DMS153 treated with DMSO at 0.1 percent for 48 hours (cell line): Measurements from ENCODE around the gene HSPB7.
"Not testable (repeated sequence)": the region's sequence is repeated elsewhere in the genome, so short reads cannot be mapped to it uniquely, and the experiment has no call there.

Experiments
- DNase-seq: peaks from one replicate; lab custom pipeline; 2025; ENCODE audit not compliant: unreplicated experiment; lab: John Stamatoyannopoulos, UW

Gene HSPB7

DNA sequence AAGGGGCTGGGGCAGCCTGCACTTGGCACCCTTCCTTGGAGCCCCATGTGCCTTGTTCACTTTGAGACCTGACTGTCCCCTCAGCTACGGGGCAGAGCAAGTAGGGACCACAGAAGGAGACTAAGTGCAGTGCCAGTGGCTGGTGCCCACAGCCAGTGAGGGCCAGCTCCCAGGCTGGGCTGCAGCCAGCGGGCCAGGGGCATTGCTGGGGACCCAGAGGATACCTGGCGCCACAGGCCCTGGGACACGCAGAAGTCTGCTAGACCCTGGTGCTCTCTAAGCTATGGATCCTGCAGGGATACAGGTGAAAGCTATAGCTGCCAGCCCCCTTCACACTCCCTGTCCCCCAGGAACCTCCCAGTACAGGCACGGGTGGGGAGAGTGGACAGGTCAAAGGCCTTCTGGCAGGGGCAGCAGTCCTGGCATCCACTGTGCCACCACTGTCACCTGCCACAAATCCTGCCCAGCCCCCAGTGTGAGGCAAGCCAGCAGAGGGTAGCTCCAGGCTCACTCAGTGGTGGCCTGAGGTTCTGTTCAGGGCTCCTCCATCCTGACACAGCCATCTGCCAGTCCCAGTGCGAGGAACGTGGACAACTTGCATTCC, 5.3 kb upstream of the HSPB7 start:
- no peak for DNase-seq

DNA sequence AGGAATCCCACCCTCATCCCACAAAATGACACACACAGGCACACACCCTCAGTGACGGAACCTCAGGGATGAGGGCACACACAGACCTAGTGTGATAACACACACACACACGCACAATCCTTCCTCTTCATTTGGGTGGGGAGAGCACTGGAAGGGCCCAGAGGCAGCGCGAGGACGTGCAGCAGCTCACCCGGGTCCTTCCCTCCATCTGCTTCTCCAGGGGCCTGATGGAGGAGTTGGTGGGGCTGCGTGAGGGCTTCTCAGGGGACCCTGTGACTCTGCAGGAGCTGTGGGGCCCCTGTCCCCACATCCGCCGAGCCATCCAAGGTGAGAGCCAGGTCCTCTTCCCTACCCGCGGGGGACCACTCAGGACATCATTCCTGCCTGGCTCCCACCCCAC, 4.5 kb upstream of the HSPB7 start:
- DNase-seq = no peak

DNA sequence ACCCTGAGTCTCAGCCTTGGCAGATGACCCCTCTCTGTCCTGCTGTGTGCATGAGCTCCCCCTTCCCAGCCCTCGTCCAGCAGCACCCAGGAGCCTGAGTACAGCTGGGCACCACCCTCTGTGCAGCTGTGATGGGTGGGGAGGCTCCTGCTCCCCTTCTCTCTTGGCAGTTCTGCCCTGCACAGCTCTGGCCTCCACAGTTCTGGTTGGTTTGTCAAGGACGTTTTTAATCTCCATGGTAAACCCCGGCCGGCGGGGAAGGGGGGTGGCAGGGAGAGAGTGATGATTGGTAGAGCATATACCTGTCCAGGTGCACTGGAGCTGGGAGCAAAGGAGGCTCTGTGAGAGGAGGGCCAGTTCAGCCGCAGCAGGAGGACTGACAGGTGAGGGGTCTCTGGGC, 3.8 kb upstream of the HSPB7 start, which contains the start of gene CLCNKA:
Gene CLCNKA, plus strand, starts transcription at position 356 of the 400 bp plus-strand sequence. CDS start 584 bp downstream, outside the sequence.
- DNase-seq = no peak

DNA sequence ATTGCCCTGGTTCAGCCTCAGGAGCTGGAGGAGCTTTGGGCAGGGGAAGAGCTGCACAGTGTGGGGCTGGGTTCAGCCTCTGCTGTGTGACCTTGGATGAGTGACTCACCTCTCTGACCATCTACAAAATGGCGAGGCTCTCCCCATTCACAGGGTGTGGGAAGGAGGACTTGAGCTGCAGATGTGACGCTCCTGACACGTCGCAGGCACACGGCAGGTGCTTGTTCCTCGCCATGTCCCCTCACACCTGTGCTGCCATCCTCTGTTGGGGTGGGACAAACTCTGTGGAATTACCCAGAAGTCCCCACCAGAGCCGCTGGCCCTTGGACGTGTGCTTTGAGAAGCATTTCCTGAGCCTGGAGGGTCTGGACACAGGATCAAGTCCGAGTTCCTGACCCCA, 3.0 kb upstream of the HSPB7 start:
- DNase-seq = not testable (repeated sequence)

DNA sequence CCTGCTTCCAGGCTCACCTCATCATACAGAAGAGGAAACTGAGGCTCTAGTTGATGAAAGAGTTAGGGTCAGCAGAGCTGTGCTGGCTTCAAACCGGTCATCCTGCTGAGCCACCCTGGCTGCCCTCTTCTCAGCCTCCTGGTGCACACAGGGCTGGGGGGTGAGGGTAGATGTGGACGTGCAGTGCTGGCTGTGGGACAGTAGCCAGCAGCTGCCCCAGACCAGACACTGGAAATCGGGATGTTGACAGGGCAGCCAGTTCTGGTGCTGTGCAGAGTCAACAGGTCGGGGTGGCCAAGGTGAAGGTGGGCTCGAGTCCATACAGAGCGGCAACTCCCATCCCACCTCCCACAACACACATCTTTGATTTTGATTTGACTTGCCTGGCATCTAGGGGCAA, 2.5 kb upstream of the HSPB7 start:
- no peak for DNase-seq

DNA sequence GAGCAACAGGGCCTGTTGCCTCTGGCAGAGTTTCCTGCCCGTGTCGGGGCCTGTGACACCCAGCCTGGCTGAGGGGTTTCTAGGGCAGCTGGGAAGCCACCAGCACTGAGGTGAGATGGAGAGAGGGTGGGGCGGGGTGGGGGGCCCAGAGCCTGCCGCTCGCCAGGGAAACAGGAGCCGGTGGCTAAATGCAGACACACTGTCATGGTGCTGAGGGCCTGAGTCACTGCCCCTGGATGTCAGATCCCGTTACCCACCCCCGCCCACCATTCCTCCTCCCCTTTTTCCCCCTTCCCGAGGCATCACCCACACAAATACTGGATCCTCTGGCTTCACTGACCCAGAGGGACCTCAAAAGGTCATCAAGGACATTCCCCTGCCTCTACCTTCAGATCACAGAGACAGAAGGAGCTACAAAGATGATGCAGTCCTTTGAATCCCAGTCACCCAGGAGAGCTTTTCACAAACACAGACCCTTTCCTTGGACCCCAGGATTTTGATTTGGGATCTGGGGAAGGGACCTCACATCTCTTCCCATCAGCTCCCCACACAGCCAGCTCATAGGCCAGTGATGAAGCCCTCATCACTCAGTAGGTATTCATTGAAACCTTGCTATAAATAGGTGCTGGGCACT, 1.9 kb upstream of the HSPB7 start:
- DNase-seq = no peak

DNA sequence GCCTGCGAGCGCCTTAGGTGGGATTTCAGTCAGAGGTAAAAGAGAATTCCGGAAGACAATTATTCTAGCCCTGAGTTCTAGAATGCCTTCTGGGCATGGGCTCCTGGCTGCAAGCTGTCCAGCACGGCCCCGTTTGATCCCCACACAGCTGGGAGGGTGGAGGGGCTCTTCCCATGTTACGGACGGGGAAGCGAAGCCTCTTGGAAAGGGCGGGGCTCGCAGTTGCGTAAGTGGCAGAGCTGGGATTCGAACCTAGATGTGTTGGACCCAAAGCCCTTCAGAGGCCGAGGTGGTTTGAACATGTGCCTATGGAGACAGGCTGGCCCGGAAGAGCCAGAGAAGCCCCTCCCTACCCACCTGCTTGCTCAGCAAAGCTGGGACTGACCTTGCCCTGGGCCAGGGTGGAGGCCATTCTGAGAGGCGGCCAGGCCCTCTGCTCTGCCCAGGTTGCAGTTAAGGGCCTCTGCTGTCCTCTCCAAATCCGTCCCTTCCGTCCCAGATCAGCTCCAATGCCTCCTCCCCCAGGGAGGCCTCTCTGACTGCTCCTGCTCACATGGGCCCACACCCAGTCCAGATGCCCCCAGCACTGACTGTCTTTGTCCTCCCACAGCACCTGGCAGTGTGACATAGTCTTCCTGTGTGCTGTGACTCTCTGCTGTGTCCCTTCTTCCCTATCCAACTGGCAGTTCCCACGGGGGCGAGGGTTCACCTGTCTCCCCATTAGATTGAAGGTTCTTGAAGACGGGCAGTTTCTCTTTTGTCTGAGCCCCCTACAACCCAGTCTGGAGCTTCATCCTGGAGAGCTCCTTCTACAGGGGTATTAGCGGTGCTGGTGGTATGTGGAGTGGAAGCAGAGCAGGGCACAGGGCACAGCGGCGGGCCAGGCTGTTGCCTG, 1.2 kb upstream of the HSPB7 start:
- DNase-seq = no peak

DNA sequence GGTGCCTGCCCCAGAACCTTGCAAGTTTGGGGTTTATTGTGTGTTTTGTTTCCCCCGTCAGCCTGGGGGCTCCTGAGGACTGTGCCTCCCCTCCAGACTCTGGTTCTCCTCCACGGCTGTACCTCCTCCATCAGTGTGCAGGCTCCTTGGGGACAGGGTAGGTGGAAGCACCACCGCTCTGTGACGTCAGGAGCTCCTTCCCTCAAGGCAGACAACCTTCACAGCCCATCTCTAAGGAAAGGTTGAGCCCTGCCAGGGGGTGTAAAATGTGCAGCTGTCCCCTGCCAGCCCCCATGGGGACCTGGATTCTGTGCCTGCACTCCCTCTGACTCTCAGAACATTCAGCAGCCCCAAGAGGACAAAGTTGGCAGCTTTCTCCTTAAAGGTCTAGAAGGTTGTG, 465 bp upstream of the HSPB7 start:
- no peak for DNase-seq

DNA sequence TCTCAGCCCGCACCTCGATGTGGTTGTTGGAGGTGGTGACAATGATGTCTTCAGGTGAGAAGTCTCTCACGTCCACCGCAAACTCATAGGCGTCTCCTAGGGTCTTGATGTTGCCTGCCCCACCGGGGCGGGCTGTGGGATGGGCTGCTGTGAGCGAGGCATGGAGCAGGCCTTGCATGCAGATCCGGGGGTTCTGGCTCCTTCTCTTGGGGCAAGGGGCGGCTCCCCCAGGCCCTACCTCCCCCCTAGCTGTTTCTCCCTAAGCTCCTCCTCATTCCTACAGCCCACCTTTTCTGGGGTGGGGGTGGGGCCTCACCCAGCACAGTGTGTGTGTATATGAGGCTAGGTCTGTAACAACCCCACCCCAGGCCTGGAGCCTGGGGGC, 775 bp downstream of the HSPB7 start:
- no peak for DNase-seq

DNA sequence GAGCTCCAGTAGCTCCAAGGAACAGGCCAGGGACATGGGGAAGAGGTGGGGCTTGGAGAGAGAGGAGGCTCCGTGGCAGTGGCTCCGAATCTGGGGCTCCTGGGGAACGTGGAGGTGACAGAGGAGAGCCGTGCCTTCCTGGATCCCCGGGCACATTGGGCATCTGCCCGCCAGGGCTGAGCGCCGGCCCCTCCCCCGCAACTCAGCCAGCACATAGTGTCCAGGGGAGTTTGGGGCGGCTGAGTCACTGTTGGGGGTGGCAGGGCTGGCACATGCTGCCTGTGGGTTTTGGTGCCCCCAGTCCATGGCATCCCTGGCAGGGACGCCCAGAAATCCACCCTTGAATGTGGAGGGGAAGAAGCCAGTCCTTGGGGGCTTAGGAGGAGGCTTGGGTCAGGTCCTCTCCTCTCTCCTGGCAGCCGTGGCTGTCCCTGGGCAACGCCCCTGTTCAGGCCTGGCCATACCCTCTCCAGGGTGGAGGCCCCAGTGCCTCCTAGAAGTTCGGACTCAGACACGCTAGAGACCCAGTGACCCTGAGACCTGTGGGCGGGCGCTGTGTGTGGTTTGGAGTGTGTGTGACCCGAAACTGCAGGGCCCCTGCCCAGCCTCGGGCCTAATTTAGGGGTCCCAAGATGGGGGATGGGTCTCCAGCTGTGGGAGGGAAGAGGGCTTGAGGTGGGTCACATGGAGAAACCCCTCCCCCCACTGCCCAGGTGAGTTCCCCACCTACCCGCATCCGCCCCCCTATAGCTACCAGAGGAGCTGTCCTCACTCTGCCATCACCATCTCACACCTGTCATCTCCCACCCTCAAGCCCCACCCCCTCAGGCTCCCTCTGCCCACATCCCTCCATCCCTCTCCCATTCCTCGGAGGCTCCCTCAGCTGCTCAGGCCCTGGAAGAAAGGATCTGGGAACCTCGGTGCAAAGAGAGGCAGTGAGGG, 1.6 kb downstream of the HSPB7 start:
- no peak for DNase-seq

DNA sequence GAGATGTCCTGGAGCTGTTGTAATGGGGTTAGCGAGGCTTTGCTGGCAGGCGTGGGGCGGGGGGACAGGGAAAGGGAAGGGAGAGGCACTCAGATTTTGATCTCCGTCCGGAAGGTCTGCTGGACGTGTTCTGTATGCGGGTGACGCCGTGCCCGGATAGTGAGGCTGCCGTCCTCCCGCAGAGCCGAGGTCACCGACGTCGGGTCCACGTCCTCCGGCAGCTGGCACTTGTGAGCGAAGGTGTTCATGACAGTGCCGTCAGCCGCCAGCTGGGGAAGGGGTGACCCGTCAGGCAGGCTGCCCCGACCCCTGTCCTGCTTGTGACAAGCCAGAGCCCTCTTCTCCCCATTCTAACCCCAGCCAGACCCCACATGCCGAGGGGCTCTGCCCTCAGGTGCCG, 2.4 kb downstream of the HSPB7 start:
- DNase-seq = no peak

DNA sequence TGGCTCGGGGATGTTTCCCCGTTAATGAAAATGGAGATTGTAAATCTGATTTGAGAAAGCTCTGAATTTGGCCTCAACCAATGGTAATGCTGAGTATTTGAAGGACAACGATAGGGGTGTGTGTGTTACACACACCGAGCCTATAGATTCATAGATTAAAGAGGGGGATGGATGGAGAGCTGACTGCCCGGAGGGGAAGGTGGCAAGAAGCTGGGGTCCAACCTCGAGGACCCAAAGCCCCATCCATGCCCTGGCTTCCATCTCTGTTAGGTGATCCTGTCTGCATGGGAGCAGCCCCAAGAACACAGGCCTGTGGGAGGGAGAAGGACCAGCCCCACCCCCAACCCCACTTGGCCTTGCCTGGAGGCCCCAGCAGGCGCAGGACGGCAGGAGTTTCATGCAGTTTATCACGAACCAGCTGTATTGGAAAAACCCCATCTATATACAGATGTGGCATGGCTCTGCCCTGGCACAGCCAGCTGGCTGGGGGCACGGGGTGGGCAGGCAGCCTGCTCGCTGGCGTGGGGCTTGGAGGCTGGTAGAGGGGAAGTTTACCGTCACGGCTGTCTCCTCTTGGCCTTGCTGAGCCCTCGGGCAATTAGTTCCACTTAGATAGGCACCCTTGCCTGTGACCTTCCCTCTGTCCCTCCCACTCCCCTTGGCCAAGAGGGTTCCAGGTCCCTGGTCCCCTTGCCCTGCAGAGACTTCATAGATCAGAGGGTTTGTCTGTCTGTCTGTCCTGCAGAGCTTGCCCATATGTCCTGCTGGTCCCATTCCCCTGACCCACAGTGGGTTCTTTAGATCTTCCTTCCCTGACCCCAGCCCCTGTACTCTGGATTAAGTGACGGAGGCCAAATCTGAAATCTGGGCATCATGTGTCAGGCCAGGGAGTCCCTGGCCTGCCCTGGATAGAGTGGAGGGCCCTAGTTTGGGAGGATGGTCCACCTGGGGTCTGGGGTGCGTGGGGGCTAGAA, 3.0 kb downstream of the HSPB7 start:
- no peak for DNase-seq

DNA sequence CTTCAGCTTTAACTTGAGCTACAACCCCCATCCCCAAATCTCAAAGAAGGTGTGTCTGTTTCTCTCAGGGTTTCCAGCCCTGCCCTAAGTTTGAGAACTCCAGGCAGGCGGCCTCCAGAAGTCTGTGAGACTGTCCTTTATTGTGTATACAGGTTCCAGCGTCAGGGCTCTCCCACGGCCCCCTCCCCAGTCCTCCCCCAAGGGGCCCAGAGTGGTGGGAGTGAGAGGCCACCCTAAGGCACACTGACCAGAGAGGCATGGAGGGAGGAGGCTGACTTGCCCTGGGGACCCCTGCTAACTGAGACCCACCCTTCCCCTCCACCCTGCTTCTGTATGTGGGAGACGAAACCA, 4.0 kb downstream of the HSPB7 start:
- DNase-seq = no peak

DNA sequence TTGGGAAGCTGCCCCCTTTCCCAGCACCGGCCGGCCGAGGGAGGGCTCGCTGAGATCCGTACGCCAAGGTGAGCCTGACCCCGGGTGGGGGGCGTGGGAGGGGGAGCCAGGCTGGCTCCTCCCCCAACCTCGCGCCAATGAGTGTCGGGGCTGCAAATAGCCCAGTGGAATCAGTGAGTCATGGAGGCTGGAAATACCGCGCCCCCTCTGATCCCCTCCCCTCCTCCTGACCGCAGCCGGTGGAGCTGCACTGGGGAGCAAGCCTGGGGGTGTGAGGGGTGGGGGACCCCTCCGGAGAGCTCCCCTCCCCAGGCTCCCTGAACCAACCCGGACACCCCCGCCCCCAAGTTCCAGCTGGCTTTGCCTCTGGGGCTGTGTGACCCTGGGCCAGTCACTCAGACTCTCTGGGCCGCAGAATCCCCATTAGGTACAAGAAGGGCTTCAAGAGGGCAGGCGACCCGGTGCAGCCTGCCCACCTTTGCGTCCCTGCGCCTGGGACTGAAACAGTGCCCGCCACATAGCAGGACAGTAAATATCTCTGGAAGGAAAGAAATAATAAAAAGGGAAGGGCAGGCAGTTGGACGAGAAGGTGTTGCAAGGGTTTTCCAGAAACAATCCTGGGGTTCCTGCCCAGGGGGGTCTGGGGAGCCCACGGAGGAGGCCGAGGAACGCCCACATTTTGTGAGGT, 4.5 kb downstream of the HSPB7 start:
- no peak for DNase-seq

DNA sequence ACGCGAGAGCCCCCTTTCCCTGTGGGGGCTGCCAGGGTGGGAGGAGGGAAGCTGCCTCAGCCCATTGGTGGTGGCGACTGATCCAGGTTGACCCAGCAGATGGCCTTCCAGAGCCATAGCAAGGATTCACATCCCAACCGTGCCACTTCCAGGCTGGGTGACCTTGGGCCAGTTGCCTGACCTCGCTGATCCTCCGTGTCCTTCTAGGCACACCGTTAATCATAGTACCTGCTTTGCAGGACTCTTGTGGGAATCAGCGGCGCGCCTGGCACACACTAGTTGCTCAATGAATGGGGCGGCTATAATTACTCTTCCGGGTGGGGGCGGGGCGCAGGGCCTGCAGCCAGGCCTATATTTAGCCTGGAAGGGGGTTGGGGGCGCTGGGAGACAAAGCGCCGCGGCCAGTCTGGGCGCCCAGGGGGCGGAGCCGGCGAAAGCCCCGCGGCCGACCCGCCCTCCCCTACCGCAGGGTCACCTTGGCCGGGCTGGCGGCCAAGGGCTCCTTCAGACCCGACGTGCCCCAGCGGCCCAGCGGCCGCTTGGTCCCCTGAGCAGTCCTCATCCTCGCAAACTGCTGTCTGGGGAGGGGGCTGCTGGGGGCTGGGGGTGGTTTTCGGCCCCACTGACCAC, 5.1 kb downstream of the HSPB7 start:
- DNase-seq = no peak

DNA sequence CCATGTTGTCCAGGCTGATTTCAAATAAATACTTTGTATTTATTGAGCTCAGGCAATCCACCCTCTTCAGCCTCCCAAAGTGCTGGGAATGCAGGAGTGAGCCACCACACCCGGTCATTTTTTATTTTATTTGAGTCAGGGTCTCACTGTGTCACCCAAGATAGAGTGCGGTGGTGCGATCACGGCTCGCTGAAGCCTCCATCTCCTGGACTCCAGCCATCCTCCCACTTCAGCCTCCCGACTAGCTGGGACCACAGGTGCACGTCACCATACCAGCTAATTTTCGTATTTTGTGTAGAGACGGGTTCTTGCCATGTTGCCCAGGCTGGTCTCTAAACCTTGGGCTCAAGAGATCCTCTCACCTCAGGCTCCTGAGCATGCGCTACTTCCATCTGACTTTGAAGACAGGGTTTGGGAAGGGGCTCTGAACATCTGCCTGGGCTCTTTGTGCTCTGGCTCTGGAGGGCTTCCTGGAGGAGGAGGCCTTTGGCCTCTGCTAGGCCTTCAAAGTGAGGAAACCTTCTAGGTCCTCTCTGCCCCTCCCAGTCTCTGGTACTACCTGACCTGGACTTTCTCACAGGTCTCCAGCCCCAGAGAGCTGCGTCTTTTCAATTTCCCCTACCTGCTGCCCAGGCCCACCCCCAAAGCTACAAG, 5.8 kb downstream of the HSPB7 start:
- no peak for DNase-seq

DNA sequence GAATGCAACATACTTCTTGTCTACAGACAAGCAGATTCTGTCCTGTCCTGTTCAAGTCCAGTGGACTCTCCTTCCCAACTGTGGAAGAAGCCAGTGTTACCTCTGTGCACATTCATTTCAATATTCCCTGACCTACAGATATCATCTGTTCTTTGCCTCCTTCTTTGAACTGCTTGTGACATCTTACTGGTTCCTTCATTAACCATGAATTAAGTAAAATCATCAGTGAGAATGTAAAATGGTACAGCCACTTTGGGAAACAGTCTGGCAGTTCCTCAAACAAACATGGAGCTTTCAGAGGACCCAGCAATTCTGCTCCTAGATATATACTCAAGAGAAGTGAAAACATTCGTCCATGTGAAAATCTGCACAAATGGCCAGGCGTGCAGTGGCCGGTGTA, 7.0 kb downstream of the HSPB7 start:
- DNase-seq = no peak

DNA sequence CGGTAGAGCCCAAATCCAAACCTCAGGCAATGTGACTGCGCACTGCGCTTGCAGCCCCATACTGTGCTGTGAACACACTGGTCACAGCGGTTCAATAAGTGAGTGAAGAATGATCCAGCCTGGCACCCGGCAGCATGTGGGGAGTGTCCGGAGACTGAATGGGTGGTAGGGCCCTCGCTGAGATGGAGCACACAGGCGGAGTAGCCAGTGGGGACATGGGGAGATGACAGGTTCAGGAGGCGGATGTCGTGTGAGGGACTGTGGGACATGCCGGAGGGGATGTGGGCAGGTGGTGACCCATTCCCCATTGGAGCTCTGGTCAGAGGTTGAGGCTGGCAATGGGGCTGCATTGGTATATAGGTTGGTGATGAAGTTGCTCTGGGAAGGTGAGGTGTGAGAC, 8.2 kb downstream of the HSPB7 start:
- no peak for DNase-seq
